Transverse colon (tissue), 4 donors: ENCODE results near the gene HPD. TPM values are rescaled to one million over a fixed set of nuclear protein-coding genes. Genes with fewer than 3 reads are reported as not detected.

Experiments
- DNase-seq: peaks from one replicate; pipeline ENCODE4 v3.0.0-alpha.2; 2019
- H3K27ac ChIP-seq, 4 donors: fragments of 200-600 bp; sonication (generic); 2 replicates each; pipeline ENCODE4 v1.5.1; 2016 to 2018; ENCODE audit warnings: inconsistent platforms in 4 of 4
- H3K27me3 ChIP-seq: fragments of 200-600 bp; sonication (generic); 2 replicates; pipeline ENCODE4 v1.5.1; 2017; ENCODE audit warnings: inconsistent platforms
- H3K36me3 ChIP-seq, 4 donors: fragments of 200-600 bp; sonication (generic); 2 replicates each; pipeline ENCODE4 v1.5.1; 2017 to 2019; ENCODE audit warnings: inconsistent platforms in 4 of 4
- H3K4me1 ChIP-seq, 4 donors: fragments of 200-600 bp; sonication (generic); 2 replicates each; pipeline ENCODE4 v1.5.1; 2017 to 2020; ENCODE audit warnings: inconsistent platforms in 4 of 4
- H3K4me3 ChIP-seq, 4 donors: fragments of 200-600 bp; sonication (generic); 1 replicate in 1 of 4; 2 replicates in 3 of 4; pipeline versions ENCODE4 v1.5.1 to v1.6.1; 2017 to 2019; ENCODE audit warnings: inconsistent platforms in 4 of 4
- H3K9me3 ChIP-seq, 2 donors: fragments of 200-600 bp; sonication (generic); 2 replicates each; pipeline ENCODE4 v1.5.1; 2017 to 2019; ENCODE audit warnings: inconsistent platforms in 2 of 2
- CTCF ChIP-seq, 5 experiments: fragments of 200-600 bp in 3 of 5; fragments of 450-650 bp in 2 of 5; sonication (generic) in 3 of 5; IDR thresholded peaks; 1 replicate in 2 of 5; 2 replicates in 3 of 5; pipeline ENCODE4 v1.5.1; 2016 to 2017; ENCODE audit warnings: antibody characterized with exemption in 5 of 5, inconsistent platforms in 3 of 5, mild to moderate bottlenecking in 2 of 5, moderate library complexity in 1 of 5
- EP300 ChIP-seq: sonication (generic); formaldehyde crosslinking; IDR thresholded peaks from one replicate; pipeline ENCODE4 v1.6.1; 2017; ENCODE audit warnings: antibody characterized with exemption, low read depth
- POLR2A ChIP-seq: fragments of 450-650 bp; IDR thresholded peaks from one replicate; pipeline ENCODE4 v1.6.1; 2016; ENCODE audit warnings: antibody characterized with exemption, mild to moderate bottlenecking, moderate library complexity
- POLR2AphosphoS5 ChIP-seq, 3 donors: sonication (generic); formaldehyde crosslinking; IDR thresholded peaks; one replicate each; pipeline ENCODE4 v1.6.1; 2016; ENCODE audit warnings: antibody characterized with exemption in 3 of 3
- WGBS, 2 donors: methylation state at CpG; one replicate each; pipeline ENCODE4 v1.1.5; 2018; ENCODE audit warnings: low coverage in 1 of 2; 5-methylcytosine and 5-hydroxymethylcytosine counted together
- in situ Hi-C, 4 donors: fragments of 200-750 bp; cut with MboI; loops; one replicate each; pipeline versions ENCODE4 v1.15.0 to v1.15.1; 2017; ENCODE audit warnings: low sequenced_read_pairs in 3 of 4, low pct_ligation_motif_present in 1 of 4, low pct_unique_long_range_greater_than_20kb in 1 of 4
- intact Hi-C: fragments of 100-400 bp; cut with DNase I; formaldehyde crosslinking; loops from one replicate; pipeline ENCODE4 v1.15.1; 2023; ENCODE audit warnings: low total_unique reads
- total RNA-seq, 4 donors: library from RNA; depleted of rRNA; stranded (reverse); fragments of >200 nt; gene quantifications; one replicate each; pipeline ENCODE4 v1.1.0, GENCODE V29; 2016

Gene HPD
- total RNA-seq, 4 donors from 2014 or later, result 0.41 TPM; not detected in 3

GRCh38 chr12:121829250-121829918, 29.3 kb downstream of the HPD start:
- intact Hi-C loops, result no loop called here
- 70 to 84% methylated on average over 2 to 7 of the region's 7 CpGs for WGBS, 2 donors
- no peak for TF ChIP-seq CTCF (IDR thresholded peaks at IDR 0.05)
- TF ChIP-seq POLR2A, result no peak
- TF ChIP-seq POLR2AphosphoS5 (IDR thresholded peaks at IDR 0.05), result no peak
- no peak for TF ChIP-seq EP300

GRCh38 chr12:121828826-121829225, 29.8 kb downstream of the HPD start:
- Histone ChIP-seq H3K27me3 (no peaks in the 10 kb centered on the region), H3K9me3 (no peaks in the 10 kb centered on the region), H3K4me3 (no peak overlapping the region), H3K27ac (no peak overlapping the region), H3K36me3 (peaks cover 0 to 46% (median 21%) of the 10 kb centered on the region in 4 donors), H3K4me1 (no peaks in the 10 kb centered on the region)
- no peak for DNase-seq
- in situ Hi-C loops, result no loop called here
- intact Hi-C loops, result no loop called here
- WGBS, 2 donors, result 85 to 87% methylated on average over 4 to 9 of the region's 9 CpGs
- TF ChIP-seq POLR2A (no peak), EP300 (no peak), CTCF (IDR thresholded peaks at IDR 0.05) (no peak), POLR2AphosphoS5 (IDR thresholded peaks at IDR 0.05) (no peak)

More at GRCh38 chr12:121829250-121829918, 29.3 kb downstream of the HPD start:
- no peaks in the 10 kb centered on the region for H3K27me3 ChIP-seq
- no peaks in the 10 kb centered on the region for H3K9me3 ChIP-seq
- DNase-seq, result no peak
- in situ Hi-C loops, result no loop called here
- H3K27ac ChIP-seq, result no peak overlapping the region
- peaks cover 0 to 43% (median 20%) of the 10 kb centered on the region in 4 donors for H3K36me3 ChIP-seq
- no peaks in the 10 kb centered on the region for H3K4me1 ChIP-seq
- H3K4me3 ChIP-seq, result no peak overlapping the region

GRCh38 chr12:121828306-121828705, 30.4 kb downstream of the HPD start:
- in situ Hi-C loops (no loop called here), intact Hi-C loops (no loop called here)
- Histone ChIP-seq H3K4me1 (no peaks in the 10 kb centered on the region), H3K9me3 (no peaks in the 10 kb centered on the region), H3K4me3 (no peak overlapping the region), H3K27ac (no peak overlapping the region), H3K36me3 (peaks cover 0 to 51% (median 24%) of the 10 kb centered on the region in 4 donors), H3K27me3 (no peaks in the 10 kb centered on the region)
- no peak for TF ChIP-seq POLR2A
- TF ChIP-seq CTCF (IDR thresholded peaks at IDR 0.05), result no peak
- no peak for TF ChIP-seq POLR2AphosphoS5 (IDR thresholded peaks at IDR 0.05)
- TF ChIP-seq EP300, result no peak
- 84 to 92% methylated on average over 4 to 8 of the region's 8 CpGs for WGBS, 2 donors
- no peak for DNase-seq

GRCh38 chr12:121827351-121828099, 31.1 kb downstream of the HPD start:
- Histone ChIP-seq H3K4me1 (no peaks in the 10 kb centered on the region), H3K4me3 (no peak overlapping the region), H3K27ac (no peak overlapping the region), H3K36me3 (peaks cover 0 to 57% (median 26%) of the 10 kb centered on the region in 4 donors), H3K9me3 (no peaks in the 10 kb centered on the region), H3K27me3 (no peaks in the 10 kb centered on the region)
- DNase-seq, result no peak
- intact Hi-C loops, result no loop called here
- in situ Hi-C loops, result no loop called here
- WGBS, 2 donors, result 95 to 100% methylated on average over 2 to 39 of the region's 48 CpGs
- no peak for TF ChIP-seq POLR2AphosphoS5 (IDR thresholded peaks at IDR 0.05)
- TF ChIP-seq CTCF (IDR thresholded peaks at IDR 0.05), result no peak
- no peak for TF ChIP-seq EP300
- TF ChIP-seq POLR2A, result no peak
